GM13976 (cell line): Measurements from ENCODE around the gene METTL25B.

Experiments used
- DNase-seq: peaks from one replicate; pipeline ENCODE4 v3.0.0; 2012; ENCODE audit warnings: low spot score
- in situ Hi-C: fragments of 300-500 bp; cut with MboI; formaldehyde crosslinking; loops from one replicate; pipeline ENCODE4 v1.12.0; 2022; ENCODE audit warnings: low sequenced_read_pairs, mixed read lengths, inconsistent platforms; ENCODE audit not compliant: unreplicated experiment
- TF ChIP-seq, protein P1 (sequence below): IDR thresholded peaks from 2 replicates; pipeline ENCODE4 v1.5.1; 2012; ENCODE audit warnings: borderline replicate concordance, mild to moderate bottlenecking; ENCODE audit not compliant: insufficient read depth; ENCODE audit errors: extremely low read depth, missing control alignments, control extremely low read depth

Gene METTL25B

DNA sequence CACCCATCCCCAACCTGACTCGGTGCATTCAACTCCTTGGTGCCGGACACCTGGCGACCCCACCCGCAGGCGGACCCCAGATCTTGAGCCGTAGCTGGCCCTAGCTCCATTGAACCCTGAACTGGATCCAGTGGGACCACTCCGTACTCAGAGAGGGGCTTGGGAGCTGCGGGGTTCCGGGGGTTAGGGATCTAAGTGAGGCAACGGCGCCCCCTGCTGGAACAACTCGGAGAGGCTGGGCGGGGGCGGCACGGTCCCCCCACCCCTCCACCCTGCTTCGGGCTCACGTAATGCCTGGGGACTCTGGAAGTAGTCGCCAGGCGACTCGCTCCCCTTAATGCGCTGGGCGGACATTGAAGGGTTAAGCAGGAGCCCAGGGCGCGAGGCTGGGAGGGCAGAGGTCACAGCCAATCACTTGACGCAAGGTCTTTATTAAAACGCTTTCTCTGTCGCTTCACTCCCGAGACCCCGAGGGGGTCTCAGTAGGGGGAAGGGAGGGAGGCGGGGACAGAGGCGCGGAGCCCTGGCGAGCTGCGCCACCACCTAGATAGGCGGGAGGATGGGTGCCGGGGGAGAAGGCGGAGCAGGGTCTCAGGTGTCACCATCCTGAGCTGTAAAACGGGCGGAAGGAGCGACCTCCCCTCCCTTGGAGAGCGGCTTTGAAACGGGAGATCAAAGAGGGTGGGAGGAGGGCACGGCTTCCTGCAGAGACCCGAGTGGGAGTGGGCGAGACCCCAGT is 22.2 kb upstream of the METTL25B start:
- TF ChIP-seq, protein P1, sequence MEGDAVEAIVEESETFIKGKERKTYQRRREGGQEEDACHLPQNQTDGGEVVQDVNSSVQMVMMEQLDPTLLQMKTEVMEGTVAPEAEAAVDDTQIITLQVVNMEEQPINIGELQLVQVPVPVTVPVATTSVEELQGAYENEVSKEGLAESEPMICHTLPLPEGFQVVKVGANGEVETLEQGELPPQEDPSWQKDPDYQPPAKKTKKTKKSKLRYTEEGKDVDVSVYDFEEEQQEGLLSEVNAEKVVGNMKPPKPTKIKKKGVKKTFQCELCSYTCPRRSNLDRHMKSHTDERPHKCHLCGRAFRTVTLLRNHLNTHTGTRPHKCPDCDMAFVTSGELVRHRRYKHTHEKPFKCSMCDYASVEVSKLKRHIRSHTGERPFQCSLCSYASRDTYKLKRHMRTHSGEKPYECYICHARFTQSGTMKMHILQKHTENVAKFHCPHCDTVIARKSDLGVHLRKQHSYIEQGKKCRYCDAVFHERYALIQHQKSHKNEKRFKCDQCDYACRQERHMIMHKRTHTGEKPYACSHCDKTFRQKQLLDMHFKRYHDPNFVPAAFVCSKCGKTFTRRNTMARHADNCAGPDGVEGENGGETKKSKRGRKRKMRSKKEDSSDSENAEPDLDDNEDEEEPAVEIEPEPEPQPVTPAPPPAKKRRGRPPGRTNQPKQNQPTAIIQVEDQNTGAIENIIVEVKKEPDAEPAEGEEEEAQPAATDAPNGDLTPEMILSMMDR = peak; percentile 57
- peak; percentile 92 for DNase-seq
- in situ Hi-C loops = no loop called here

GRCh38 chr1:156706657-156707416 is 21.4 kb upstream of the METTL25B start:
- in situ Hi-C loops = no loop called here

GRCh38 chr1:156707417-156708217 is 20.7 kb upstream of the METTL25B start:
- no peak for DNase-seq
- in situ Hi-C loops = no loop called here
- TF ChIP-seq, protein P1 = no peak

More at GRCh38 chr1:156706657-156707416, 21.4 kb upstream of the METTL25B start:
- TF ChIP-seq, protein P1 = no peak
- no peak for DNase-seq

DNA sequence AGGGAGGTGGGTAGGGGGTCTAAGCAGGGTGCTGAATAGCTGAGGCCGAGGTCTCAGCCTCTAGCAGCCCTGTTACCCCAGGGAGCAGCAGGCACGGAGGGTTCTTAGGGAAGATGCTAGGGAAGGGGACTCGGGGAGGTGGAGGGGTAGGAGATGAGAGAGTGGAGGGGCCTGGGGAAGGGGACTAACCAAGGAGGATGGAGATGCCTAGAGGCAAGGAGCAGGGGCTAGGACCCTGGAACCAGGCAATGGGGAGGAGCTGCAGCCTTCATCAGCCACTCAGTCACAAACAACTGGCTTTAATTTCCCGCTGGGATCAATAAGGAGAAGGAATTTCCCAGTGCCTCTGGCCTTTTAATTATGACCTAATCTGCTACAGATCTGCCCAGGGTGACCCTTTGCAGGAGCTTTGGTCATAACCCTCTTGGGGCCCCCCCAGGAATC is 20.0 kb upstream of the METTL25B start:
- in situ Hi-C loops = no loop called here
- TF ChIP-seq, protein P1 = no peak
- DNase-seq = no peak

GRCh38 chr1:156709031-156709430 is 19.2 kb upstream of the METTL25B start:
- TF ChIP-seq, protein P1 = no peak
- in situ Hi-C loops = no loop called here
- no peak for DNase-seq
